ENCODE measurements around the gene HIRA. TPM values are rescaled to one million over a fixed set of nuclear protein-coding genes. Genes with fewer than 3 reads are reported as not detected.

HIRA gene
- total RNA-seq, 4 donors from 2014 or later: 18.8 to 31.6 (median 24.7) TPM

DNA sequence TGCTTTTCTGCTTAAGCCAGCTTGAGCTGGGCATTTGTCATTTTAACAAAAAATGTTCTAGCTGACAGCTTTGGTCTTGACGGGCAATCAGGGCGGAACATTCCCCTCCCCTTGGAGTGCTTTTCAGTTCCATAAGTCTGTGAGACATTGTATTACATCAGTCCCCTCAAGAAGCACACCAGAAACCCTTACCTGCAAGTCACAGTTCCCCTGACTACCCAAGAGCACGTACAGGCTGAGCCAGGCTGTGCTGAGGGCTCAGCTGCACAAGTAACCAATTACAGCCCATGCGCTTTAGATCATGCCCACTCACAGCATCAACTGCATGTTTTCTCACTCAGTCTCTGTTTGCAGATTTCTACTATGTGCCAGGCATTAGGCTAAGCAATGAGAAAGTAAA, 19.1 kb downstream of the HIRA start:
- 68 to 86% methylated on average over 4 of the region's 4 CpGs for WGBS, 2 donors
- Histone ChIP-seq H3K4me1 (peaks cover 0 to 6% (median 0%) of the 10 kb centered on the region in 4 donors), H3K27ac (no peak overlapping the region), H3K36me3 (peaks cover 0 to 38% (median 19%) of the 10 kb centered on the region in 3 donors), H3K9me3 (no peaks in the 10 kb centered on the region), H3K27me3 (no peaks in the 10 kb centered on the region), H3K4me3 (no peak overlapping the region)
- TF ChIP-seq POLR2A (IDR thresholded peaks at IDR 0.05) (no peak), EP300 (IDR thresholded peaks at IDR 0.05) (no peak)
- TF ChIP-seq, protein P1, sequence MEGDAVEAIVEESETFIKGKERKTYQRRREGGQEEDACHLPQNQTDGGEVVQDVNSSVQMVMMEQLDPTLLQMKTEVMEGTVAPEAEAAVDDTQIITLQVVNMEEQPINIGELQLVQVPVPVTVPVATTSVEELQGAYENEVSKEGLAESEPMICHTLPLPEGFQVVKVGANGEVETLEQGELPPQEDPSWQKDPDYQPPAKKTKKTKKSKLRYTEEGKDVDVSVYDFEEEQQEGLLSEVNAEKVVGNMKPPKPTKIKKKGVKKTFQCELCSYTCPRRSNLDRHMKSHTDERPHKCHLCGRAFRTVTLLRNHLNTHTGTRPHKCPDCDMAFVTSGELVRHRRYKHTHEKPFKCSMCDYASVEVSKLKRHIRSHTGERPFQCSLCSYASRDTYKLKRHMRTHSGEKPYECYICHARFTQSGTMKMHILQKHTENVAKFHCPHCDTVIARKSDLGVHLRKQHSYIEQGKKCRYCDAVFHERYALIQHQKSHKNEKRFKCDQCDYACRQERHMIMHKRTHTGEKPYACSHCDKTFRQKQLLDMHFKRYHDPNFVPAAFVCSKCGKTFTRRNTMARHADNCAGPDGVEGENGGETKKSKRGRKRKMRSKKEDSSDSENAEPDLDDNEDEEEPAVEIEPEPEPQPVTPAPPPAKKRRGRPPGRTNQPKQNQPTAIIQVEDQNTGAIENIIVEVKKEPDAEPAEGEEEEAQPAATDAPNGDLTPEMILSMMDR (IDR thresholded peaks at IDR 0.05): no peak
- DNase-seq (ENCODE audit: low spot score in 2 of 2): no peak

DNA sequence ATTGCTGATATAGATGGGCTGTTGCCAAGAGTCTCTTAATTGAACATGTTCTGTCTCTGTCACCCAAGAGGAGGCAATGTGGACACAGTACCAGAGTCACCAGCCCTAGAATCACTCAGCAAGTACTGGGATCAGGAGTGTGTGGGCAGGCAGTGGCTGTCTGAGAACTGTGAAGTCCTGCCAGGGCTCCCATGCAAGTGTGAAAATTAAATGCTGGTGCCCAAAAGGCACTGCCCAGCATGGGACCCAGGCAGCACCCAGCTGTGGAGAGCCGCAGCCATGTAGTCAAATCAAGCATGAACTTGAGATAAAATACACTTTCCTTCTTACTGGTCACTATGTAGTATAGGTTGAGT, 19.9 kb downstream of the HIRA start:
- Histone ChIP-seq H3K4me1 (peaks cover 0 to 6% (median 0%) of the 10 kb centered on the region in 4 donors), H3K36me3 (peaks cover 0 to 39% (median 20%) of the 10 kb centered on the region in 3 donors), H3K9me3 (no peaks in the 10 kb centered on the region), H3K27ac (no peak overlapping the region), H3K4me3 (no peak overlapping the region), H3K27me3 (no peaks in the 10 kb centered on the region)
- 92 to 100% methylated on average over 1 of the region's 1 CpG for WGBS, 2 donors
- TF ChIP-seq EP300 (IDR thresholded peaks at IDR 0.05) (no peak), POLR2A (IDR thresholded peaks at IDR 0.05) (no peak)
- TF ChIP-seq, protein P1 (IDR thresholded peaks at IDR 0.05): no peak
- DNase-seq (ENCODE audit: low spot score in 2 of 2): no peak

DNA sequence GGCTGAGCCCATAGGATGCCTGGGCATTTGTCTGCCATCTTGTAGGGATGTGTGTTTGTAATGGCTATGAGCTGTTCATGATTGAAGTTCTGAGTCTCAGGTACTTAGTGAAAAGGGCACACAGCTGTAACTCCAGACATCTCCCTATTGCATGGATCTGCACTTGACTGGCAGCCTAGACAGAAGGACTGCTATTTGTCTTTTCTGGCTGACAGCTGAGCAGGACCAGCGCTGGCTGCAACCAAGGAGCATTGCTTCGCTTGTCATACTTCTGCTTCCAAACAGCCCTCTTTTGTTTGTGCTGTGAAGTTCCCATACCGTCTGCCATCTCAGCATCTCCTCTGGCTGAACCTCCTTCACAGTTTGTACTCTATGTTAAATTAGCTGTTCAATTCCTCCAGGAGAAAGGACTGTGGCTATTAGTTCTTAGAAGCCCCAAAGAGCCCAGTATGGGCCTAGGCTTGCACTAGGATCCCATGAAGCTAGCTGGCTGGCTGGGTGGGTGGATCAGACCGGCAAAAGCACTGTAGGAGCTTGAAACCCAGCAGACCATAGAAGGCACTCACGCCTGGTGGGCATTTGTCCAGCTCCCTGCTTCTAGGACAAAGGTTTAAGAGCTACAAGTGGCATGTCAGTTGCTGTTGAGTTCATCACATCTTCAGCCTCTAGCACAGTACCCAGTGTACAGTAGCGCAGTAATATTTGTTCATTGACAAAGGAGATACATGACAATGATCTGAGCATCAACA, 20.4 kb downstream of the HIRA start:
- Histone ChIP-seq H3K4me1 (peaks cover 0 to 6% (median 0%) of the 10 kb centered on the region in 4 donors), H3K4me3 (no peak overlapping the region), H3K9me3 (no peaks in the 10 kb centered on the region), H3K27me3 (no peaks in the 10 kb centered on the region), H3K27ac (no peak overlapping the region), H3K36me3 (peaks cover 0 to 43% (median 20%) of the 10 kb centered on the region in 3 donors)
- TF ChIP-seq, protein P1 (IDR thresholded peaks at IDR 0.05): no peak
- TF ChIP-seq POLR2A (IDR thresholded peaks at IDR 0.05): no peak
- no peak for TF ChIP-seq EP300 (IDR thresholded peaks at IDR 0.05)
- 73 to 88% methylated on average over 6 of the region's 6 CpGs for WGBS, 2 donors
- DNase-seq (ENCODE audit: low spot score in 2 of 2): no peak

DNA sequence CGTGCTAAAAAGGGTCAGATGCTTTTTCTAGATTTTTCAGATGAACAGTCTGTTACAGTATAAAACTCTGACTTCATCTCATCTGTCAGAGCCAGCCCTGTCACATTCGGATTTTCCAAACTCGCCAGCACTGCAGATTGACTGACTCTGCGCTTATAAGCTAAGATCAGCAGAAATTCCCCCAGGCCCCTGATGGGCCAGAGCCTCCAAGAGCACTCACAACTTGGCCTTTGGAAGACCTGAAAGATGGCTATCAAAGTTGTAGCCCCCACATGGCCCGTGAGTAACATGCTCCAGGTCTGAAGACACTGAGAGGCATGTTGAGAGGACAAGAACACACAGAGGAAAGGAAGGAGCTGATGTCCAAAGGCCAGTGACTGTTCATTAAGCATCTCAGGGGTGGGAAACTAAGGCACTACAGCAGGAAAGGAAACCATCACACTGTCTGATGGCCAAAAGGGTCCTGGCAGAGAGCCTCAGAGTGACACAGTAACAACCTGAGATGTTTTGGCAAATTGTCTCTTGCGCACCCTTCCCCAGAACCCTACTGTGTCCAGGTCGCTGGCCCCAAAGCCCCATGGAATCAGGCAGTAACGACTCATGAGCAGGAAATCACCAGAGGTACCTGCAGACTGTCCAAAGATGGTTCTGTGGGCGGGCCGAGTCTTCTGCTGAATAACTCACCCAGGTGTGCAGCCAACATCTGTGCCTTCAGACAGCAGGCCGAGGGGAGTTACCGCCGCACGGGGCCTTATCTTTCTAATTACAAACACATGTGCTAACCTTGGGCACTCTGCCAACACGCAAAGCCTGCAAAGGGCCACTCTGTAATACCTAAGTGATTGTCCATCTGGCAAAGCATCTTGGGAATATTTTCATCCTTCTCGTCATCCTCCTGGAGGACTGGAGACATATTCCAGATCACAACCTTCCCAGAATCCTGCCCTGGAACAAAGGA, 23.6 kb downstream of the HIRA start:
- WGBS, 2 donors: 71 to 80% methylated on average over 16 of the region's 16 CpGs
- DNase-seq (ENCODE audit: low spot score in 2 of 2): no peak
- H3K27ac ChIP-seq: no peak overlapping the region
- no peaks in the 10 kb centered on the region for H3K9me3 ChIP-seq
- peaks cover 0 to 6% (median 0%) of the 10 kb centered on the region in 4 donors for H3K4me1 ChIP-seq
- H3K36me3 ChIP-seq: peaks cover 0 to 65% (median 20%) of the 10 kb centered on the region in 3 donors
- no peak overlapping the region for H3K4me3 ChIP-seq
- TF ChIP-seq, protein P1 (IDR thresholded peaks at IDR 0.05): no peak
- TF ChIP-seq POLR2A (IDR thresholded peaks at IDR 0.05): no peak
- TF ChIP-seq EP300 (IDR thresholded peaks at IDR 0.05): no peak
- H3K27me3 ChIP-seq: no peaks in the 10 kb centered on the region
